Lung (tissue), 12 donors: ENCODE measurements around the gene PCDH17. TPM values are rescaled to one million over a fixed set of nuclear protein-coding genes. Genes with fewer than 3 reads are reported as not detected.

ENCODE experiments used
- ATAC-seq: fragments of 200-7000 bp; cut with Tn5 transposase; one replicate; pipeline ENCODE4 v1.9.1; 2020; ENCODE audit warnings: moderate number of reproducible peaks; ENCODE audit not compliant: insufficient read depth, low FRiP score
- DNase-seq, 3 donors: peaks; one replicate each; pipeline ENCODE4 v3.0.0-alpha.2; 2013 to 2017
- H3K27ac ChIP-seq, 2 donors: one replicate each; pipeline ENCODE4 v1.5.1; 2013; ENCODE audit warnings: mild to moderate bottlenecking in 2 of 2, moderate library complexity in 2 of 2, control low read depth in 1 of 2, inconsistent platforms in 1 of 2, low read depth in 1 of 2, low read length in 1 of 2
- H3K27me3 ChIP-seq, 3 donors: one replicate each; pipeline ENCODE4 v1.5.1; 2013; ENCODE audit warnings: low read length in 2 of 3; ENCODE audit not compliant: control insufficient read depth in 3 of 3, insufficient read depth in 3 of 3
- H3K36me3 ChIP-seq, 4 donors: one replicate each; pipeline ENCODE4 v1.5.1; 2013; ENCODE audit warnings: low read length in 4 of 4, mild to moderate bottlenecking in 1 of 4, moderate library complexity in 1 of 4; ENCODE audit not compliant: control insufficient read depth in 4 of 4, insufficient read depth in 4 of 4
- H3K4me1 ChIP-seq, 5 donors: one replicate each; pipeline ENCODE4 v1.5.1; 2013; ENCODE audit warnings: low read length in 5 of 5, mild to moderate bottlenecking in 2 of 5, moderate library complexity in 1 of 5; ENCODE audit not compliant: control insufficient read depth in 5 of 5, insufficient read depth in 5 of 5
- H3K4me3 ChIP-seq: one replicate; pipeline ENCODE4 v1.5.1; 2013; ENCODE audit warnings: mild to moderate bottlenecking, control low read depth, moderate library complexity
- H3K9ac ChIP-seq, 2 donors: one replicate each; pipeline ENCODE4 v1.5.1; 2013; ENCODE audit warnings: low read length in 2 of 2, control low read depth in 1 of 2; ENCODE audit not compliant: insufficient read depth in 1 of 2
- H3K9me3 ChIP-seq, 4 donors: one replicate each; pipeline ENCODE4 v1.5.1; 2013; ENCODE audit warnings: low read length in 3 of 4, mild to moderate bottlenecking in 1 of 4, moderate library complexity in 1 of 4; ENCODE audit not compliant: control insufficient read depth in 4 of 4, insufficient read depth in 3 of 4
- WGBS, 2 donors: extraction: QIAGEN DNeasy Blood & Tissue Kit; methylation state at CpG; one replicate each; pipeline ENCODE4 v1.1.7; 2013; 5-methylcytosine and 5-hydroxymethylcytosine counted together
- polyA plus RNA-seq, 2 donors: library from polyadenylated mRNA; stranded (reverse); fragments of 200-250 nt; gene quantifications; one replicate each; pipeline ENCODE4 v1.2.1, GENCODE V29; 2013
- total RNA-seq, 2 donors: library from RNA; depleted of rRNA in 1 of 2; stranded (reverse); fragments of >200 nt in 1 of 2; gene quantifications; one replicate each; pipeline ENCODE4 v1.2.1, GENCODE V29; 2014 to 2021
- TF ChIP-seq, protein P1 (sequence below): IDR thresholded peaks from 2 replicates; pipeline ENCODE4 v1.5.1; 2012; ENCODE audit warnings: mild to moderate bottlenecking; ENCODE audit errors: control extremely low read depth, extremely low read depth
- donor health status: control.
- donor health status: control.
- donor health status: Bipolar disorder and iron deficiency.
- donor health status: healthy.
- donor health status: DM: yes; HTN: yes; CAD: no.

The PCDH17 gene
- total and polyA plus RNA-seq, 4 donors = 3.4 to 64.7 (median 30.2) TPM

DNA sequence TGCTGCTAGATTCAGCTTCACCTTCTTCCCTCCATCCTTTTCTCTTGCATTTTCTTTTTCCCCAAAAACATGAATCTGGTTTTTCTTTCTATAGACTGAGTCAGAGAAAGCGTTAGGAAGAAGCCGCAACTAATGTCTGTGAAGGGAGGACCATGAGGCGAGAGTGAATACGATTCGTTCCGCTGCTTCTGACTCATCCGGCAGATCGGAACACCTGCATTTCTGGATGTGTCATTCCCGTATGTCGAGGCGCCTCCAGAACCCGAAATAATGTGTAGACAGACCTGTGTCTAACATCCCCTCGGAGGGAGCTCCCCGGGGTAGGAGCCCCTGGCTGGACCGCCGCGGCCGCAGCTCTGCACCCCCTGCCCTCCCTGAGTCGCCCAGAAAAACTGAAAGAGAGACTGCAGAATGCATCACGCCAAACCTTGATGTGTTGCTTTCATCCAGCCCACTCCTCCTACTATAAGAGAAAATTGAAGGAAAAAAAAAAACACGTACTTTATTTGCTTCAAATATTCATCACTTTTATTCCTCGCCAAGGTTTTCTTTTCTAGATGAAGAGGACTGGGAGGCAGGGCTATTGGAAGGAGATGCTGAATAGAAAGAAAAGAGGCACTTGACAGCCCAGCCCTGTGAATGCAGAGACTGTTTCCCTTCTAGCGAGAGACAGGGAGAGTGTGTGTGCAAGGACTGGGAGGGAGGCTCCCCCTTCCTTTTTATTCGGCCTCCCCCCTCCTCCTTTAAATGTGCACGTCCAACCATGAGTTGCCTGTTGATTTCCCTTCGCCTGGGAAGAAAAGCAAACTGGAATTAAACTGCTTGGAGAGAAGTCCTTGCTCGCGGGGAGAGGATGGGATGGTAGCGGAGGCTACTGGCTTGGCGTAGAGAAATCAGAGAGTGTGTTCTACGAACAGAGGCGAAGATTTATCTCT, 616 bp upstream of the PCDH17 start:
- H3K4me3 ChIP-seq = peak overlapping the region; percentile 69
- 3 to 4% methylated on average over 32 of the region's 32 CpGs for WGBS, 2 donors
- peak overlapping the region in 1 of 2 donors; percentile 37 for H3K27ac ChIP-seq
- peaks cover 0 to 20% (median 0%) of the 10 kb centered on the region in 4 donors for H3K9me3 ChIP-seq
- H3K36me3 ChIP-seq = no peaks in the 10 kb centered on the region
- peak overlapping the region in 1 of 2 donors; percentile 79 for H3K9ac ChIP-seq
- ATAC-seq (no peak), DNase-seq (peak; percentile 17 to 67 (median 23))
- TF ChIP-seq, protein P1, sequence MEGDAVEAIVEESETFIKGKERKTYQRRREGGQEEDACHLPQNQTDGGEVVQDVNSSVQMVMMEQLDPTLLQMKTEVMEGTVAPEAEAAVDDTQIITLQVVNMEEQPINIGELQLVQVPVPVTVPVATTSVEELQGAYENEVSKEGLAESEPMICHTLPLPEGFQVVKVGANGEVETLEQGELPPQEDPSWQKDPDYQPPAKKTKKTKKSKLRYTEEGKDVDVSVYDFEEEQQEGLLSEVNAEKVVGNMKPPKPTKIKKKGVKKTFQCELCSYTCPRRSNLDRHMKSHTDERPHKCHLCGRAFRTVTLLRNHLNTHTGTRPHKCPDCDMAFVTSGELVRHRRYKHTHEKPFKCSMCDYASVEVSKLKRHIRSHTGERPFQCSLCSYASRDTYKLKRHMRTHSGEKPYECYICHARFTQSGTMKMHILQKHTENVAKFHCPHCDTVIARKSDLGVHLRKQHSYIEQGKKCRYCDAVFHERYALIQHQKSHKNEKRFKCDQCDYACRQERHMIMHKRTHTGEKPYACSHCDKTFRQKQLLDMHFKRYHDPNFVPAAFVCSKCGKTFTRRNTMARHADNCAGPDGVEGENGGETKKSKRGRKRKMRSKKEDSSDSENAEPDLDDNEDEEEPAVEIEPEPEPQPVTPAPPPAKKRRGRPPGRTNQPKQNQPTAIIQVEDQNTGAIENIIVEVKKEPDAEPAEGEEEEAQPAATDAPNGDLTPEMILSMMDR = no peak
- peaks cover 5 to 40% (median 30%) of the 10 kb centered on the region in 3 donors for H3K27me3 ChIP-seq
- peaks cover 0 to 47% (median 9%) of the 10 kb centered on the region in 5 donors for H3K4me1 ChIP-seq

DNA sequence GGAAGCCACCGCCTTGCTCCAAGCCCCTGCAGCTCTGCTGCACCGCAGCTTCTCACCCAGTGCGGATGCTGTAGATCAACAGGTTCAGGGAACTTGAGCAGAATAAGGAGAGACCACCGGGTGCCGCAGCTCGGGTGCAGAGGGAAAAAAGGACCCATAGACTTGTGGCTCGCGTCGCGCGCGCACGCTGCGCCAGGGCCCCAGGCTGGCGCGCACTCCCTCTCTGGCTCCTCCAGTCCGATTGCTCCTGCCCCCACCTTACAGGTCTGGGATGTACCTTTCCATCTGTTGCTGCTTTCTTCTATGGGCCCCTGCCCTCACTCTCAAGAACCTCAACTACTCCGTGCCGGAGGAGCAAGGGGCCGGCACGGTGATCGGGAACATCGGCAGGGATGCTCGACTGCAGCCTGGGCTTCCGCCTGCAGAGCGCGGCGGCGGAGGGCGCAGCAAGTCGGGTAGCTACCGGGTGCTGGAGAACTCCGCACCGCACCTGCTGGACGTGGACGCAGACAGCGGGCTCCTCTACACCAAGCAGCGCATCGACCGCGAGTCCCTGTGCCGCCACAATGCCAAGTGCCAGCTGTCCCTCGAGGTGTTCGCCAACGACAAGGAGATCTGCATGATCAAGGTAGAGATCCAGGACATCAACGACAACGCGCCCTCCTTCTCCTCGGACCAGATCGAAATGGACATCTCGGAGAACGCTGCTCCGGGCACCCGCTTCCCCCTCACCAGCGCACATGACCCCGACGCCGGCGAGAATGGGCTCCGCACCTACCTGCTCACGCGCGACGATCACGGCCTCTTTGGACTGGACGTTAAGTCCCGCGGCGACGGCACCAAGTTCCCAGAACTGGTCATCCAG, 964 bp downstream of the PCDH17 start:
- H3K9ac ChIP-seq = peak overlapping the region in 1 of 2 donors; percentile 79
- 5% methylated on average over 69 to 70 of the region's 70 CpGs for WGBS, 2 donors
- no peak for ATAC-seq

DNA sequence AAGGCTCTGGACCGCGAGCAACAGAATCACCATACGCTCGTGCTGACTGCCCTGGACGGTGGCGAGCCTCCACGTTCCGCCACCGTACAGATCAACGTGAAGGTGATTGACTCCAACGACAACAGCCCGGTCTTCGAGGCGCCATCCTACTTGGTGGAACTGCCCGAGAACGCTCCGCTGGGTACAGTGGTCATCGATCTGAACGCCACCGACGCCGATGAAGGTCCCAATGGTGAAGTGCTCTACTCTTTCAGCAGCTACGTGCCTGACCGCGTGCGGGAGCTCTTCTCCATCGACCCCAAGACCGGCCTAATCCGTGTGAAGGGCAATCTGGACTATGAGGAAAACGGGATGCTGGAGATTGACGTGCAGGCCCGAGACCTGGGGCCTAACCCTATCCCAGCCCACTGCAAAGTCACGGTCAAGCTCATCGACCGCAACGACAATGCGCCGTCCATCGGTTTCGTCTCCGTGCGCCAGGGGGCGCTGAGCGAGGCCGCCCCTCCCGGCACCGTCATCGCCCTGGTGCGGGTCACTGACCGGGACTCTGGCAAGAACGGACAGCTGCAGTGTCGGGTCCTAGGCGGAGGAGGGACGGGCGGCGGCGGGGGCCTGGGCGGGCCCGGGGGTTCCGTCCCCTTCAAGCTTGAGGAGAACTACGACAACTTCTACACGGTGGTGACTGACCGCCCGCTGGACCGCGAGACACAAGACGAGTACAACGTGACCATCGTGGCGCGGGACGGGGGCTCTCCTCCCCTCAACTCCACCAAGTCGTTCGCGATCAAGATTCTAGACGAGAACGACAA, 1.8 kb downstream of the PCDH17 start:
- Histone ChIP-seq H3K27ac (peak overlapping the region in 1 of 2 donors; percentile 78), H3K9me3 (peaks cover 0 to 20% (median 0%) of the 10 kb centered on the region in 4 donors), H3K9ac (peak overlapping the region in 1 of 2 donors; percentile 69), H3K4me1 (peaks cover 0 to 47% (median 9%) of the 10 kb centered on the region in 5 donors), H3K27me3 (peaks cover 5 to 43% (median 30%) of the 10 kb centered on the region in 3 donors), H3K4me3 (peak overlapping the region; percentile 69), H3K36me3 (no peaks in the 10 kb centered on the region)
- ATAC-seq (no peak), DNase-seq (peak; percentile 55 to 76 (median 69))
- 5 to 8% methylated on average over 72 to 77 of the region's 77 CpGs for WGBS, 2 donors
- TF ChIP-seq, protein P1 = peak; percentile 8

More for the DNA sequence above, 964 bp downstream of the PCDH17 start:
- Histone ChIP-seq H3K9me3 (peaks cover 0 to 20% (median 0%) of the 10 kb centered on the region in 4 donors), H3K27ac (peak overlapping the region; percentile 46 to 78), H3K4me3 (peak overlapping the region; percentile 69), H3K27me3 (peaks cover 5 to 43% (median 30%) of the 10 kb centered on the region in 3 donors), H3K4me1 (peaks cover 0 to 47% (median 9%) of the 10 kb centered on the region in 5 donors), H3K36me3 (no peaks in the 10 kb centered on the region)
- DNase-seq = peak; percentile 29 to 40 (median 31)
- TF ChIP-seq, protein P1 = no peak
